Measurements from ENCODE around the gene DOCK6.

The DOCK6 gene

DNA sequence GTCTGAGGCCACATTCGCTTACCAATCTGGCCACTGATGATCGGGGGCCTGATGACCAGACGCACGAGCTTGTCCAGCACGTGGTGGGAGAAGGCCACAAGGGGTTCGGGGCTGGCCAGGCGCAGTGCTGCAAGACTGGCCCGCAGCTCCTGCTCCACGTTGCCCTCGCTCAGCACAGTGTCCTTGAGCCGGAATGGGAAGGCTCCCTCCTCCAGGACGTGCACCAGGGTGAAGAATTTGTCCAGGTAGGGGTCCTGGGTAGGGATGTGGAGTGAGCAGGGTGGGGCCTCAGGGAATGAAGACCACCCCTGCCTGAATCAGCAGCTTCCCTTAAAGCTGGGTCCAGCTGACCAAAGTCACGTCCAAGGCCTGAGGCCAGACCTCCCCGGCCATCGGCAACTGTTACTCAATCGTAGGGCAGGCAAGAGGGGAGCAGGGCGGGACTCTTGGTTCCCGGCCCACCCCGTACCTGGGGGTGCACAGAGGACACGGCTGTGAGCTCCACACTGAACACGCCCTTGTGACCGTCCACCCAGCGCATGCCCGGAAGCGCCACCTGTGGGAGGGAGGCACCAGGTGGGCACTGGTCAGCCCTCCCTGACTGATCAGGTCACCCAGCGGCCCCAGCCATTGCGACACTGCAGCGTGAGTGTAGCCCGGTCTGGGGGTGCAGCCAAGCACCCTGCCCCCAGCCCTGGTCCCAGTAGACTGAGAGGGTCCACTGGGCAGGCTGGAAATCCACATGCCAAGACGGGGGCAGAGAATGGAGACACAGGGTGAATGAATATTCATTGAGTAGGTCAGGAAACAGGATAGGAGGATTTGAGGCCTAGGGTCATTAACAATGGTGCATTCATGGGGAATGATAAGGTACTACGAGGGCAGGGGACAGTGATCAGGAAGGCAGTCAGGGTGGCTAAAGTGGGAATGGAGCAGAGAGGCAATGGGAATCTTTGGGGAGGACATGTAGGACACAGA lies 25.7 kb downstream of the DOCK6 start:
- H3K4me1 ChIP-seq (ENCODE audit: control insufficient read depth, insufficient read depth, low read length, poor library complexity, severe bottlenecking), result no peaks in the 10 kb centered on the region
- peaks cover 59% of the 10 kb centered on the region for H3K36me3 ChIP-seq (ENCODE audit: control insufficient read depth, insufficient read depth, low read length)

GRCh38 chr19:11234486-11235075 lies 27.7 kb downstream of the DOCK6 start:
- Histone ChIP-seq H3K27ac (ENCODE audit: low read depth, low read length, severe bottlenecking) (no peak overlapping the region), H3K36me3 (ENCODE audit: control insufficient read depth, insufficient read depth, low read length) (peaks cover 47% of the 10 kb centered on the region), H3K9me3 (ENCODE audit: control insufficient read depth, low read length) (no peaks in the 10 kb centered on the region), H3K4me1 (ENCODE audit: control insufficient read depth, insufficient read depth, low read length, poor library complexity, severe bottlenecking) (no peaks in the 10 kb centered on the region), H3K4me3 (ENCODE audit: extremely low read depth, insufficient read depth, low read length, poor library complexity, severe bottlenecking) (no peak overlapping the region)
- WGBS, 2 experiments (ENCODE audit: insufficient coverage in 2 of 2), result 87 to 98% methylated on average over 4 to 5 of the region's 5 CpGs

More for the DNA sequence above, 25.7 kb downstream of the DOCK6 start:
- 96 to 97% methylated on average over 30 to 31 of the region's 31 CpGs for WGBS, 2 experiments (ENCODE audit: insufficient coverage in 2 of 2)
- H3K4me3 ChIP-seq (ENCODE audit: extremely low read depth, insufficient read depth, low read length, poor library complexity, severe bottlenecking), result no peak overlapping the region
- no peaks in the 10 kb centered on the region for H3K9me3 ChIP-seq (ENCODE audit: control insufficient read depth, low read length)
- no peak overlapping the region for H3K27ac ChIP-seq (ENCODE audit: low read depth, low read length, severe bottlenecking)

GRCh38 chr19:11233073-11233472 lies 29.3 kb downstream of the DOCK6 start:
- no peak overlapping the region for H3K4me3 ChIP-seq (ENCODE audit: extremely low read depth, insufficient read depth, low read length, poor library complexity, severe bottlenecking)
- no peak overlapping the region for H3K27ac ChIP-seq (ENCODE audit: low read depth, low read length, severe bottlenecking)
- H3K36me3 ChIP-seq (ENCODE audit: control insufficient read depth, insufficient read depth, low read length), result peaks cover 37% of the 10 kb centered on the region
- 86 to 98% methylated on average over 10 to 15 of the region's 15 CpGs for WGBS, 2 experiments (ENCODE audit: insufficient coverage in 2 of 2)
- H3K4me1 ChIP-seq (ENCODE audit: control insufficient read depth, insufficient read depth, low read length, poor library complexity, severe bottlenecking), result no peaks in the 10 kb centered on the region
- H3K9me3 ChIP-seq (ENCODE audit: control insufficient read depth, low read length), result no peaks in the 10 kb centered on the region

DNA sequence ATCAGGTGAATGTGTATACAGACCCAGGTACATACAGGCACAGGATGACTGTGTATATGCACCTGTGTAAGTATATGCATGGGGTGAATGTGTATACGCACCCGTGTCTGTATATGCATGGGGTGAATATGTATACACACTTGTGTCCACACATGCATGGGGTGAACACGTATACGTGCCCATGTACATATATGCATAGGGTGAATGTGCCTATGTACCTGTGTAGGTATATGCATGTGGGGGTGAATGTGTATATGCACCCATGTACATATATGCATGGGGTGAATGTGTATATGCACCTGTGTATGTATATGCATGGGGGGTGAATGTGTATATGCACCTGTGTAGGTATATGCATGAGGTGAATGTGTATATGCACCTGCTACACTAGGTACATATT lies 29.8 kb downstream of the DOCK6 start:
- peaks cover 36% of the 10 kb centered on the region for H3K36me3 ChIP-seq (ENCODE audit: control insufficient read depth, insufficient read depth, low read length)
- no peak overlapping the region for H3K27ac ChIP-seq (ENCODE audit: low read depth, low read length, severe bottlenecking)
- WGBS, 2 experiments (ENCODE audit: insufficient coverage in 2 of 2), result 94 to 100% methylated on average over 4 of the region's 4 CpGs
- H3K4me3 ChIP-seq (ENCODE audit: extremely low read depth, insufficient read depth, low read length, poor library complexity, severe bottlenecking), result no peak overlapping the region
- H3K4me1 ChIP-seq (ENCODE audit: control insufficient read depth, insufficient read depth, low read length, poor library complexity, severe bottlenecking), result no peaks in the 10 kb centered on the region
- H3K9me3 ChIP-seq (ENCODE audit: control insufficient read depth, low read length), result no peaks in the 10 kb centered on the region

DNA sequence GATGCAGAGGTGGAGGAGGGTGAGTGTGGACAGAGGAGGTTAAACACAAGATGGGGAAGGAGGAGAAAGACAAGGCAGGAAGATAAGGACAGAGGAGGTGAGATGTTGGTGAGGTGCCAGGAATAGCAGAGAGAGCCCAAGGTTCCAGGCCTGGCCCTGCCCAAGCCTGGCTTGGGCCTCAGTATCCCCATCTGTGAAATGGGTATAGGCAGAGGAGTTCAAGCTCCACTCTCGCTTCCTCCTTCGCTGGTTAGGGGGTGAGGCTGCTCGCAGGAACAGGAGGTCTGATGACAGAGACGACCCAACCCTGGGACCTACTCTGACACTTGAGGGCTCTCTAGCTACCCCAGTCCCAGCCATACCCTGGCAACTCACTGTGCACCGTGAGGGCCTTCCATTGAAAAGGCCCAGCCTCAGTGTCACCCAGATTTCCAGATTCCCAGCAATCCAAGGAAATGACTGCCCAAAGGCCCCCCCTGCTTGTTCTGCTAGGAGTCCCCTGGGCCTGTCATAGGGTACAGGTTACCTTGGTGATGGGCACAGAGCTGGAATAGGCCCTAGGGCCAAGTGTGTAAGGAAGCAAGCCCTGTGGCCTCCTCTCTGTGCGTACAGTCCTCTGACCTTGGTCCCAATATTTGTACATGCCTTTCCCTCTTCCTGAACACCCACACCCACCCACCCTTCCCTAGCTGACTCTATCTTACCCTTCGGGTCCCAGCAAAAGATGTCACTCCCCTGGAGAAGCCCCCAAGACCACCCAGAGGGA lies 31.5 kb downstream of the DOCK6 start:
- H3K36me3 ChIP-seq (ENCODE audit: control insufficient read depth, insufficient read depth, low read length), result peaks cover 36% of the 10 kb centered on the region
- H3K9me3 ChIP-seq (ENCODE audit: control insufficient read depth, low read length), result no peaks in the 10 kb centered on the region
- no peak overlapping the region for H3K27ac ChIP-seq (ENCODE audit: low read depth, low read length, severe bottlenecking)
- no peak overlapping the region for H3K4me3 ChIP-seq (ENCODE audit: extremely low read depth, insufficient read depth, low read length, poor library complexity, severe bottlenecking)
- H3K4me1 ChIP-seq (ENCODE audit: control insufficient read depth, insufficient read depth, low read length, poor library complexity, severe bottlenecking), result no peaks in the 10 kb centered on the region
- 88 to 100% methylated on average over 5 to 6 of the region's 7 CpGs for WGBS, 2 experiments (ENCODE audit: insufficient coverage in 2 of 2)

- Histone ChIP-seq H3K27ac (ENCODE audit: low read depth, low read length, severe bottlenecking) (no peak overlapping the region), H3K36me3 (ENCODE audit: control insufficient read depth, insufficient read depth, low read length) (peaks cover 27% of the 10 kb centered on the region)
- 89 to 91% methylated on average over 10 to 14 of the region's 14 CpGs for WGBS, 2 experiments (ENCODE audit: insufficient coverage in 2 of 2)
Measured at GRCh38 chr19:11227195-11227886, 35.0 kb downstream of the DOCK6 start.

DNA sequence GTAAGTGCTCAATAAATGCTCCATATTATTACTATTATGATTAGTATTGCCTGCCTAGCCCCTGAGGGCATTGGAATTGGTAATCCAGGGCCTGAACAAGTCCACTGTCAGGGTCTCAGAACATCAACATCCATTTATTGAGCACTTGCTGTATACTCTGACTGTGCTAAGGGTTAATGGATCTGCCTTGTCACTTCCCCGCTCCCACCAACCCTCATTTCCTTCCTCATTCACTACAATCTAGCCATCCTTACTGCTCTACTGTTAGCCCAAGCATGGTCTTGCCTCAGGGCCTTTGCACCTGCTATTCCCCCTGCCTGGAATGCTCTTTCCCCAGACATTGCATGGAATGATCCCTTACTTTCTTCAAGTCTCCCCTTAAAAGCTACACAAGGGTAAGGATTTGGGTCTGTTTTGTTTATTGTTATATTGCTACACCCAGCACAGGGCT lies 35.6 kb downstream of the DOCK6 start:
- no peak overlapping the region for H3K4me3 ChIP-seq (ENCODE audit: extremely low read depth, insufficient read depth, low read length, poor library complexity, severe bottlenecking)
- peaks cover 27% of the 10 kb centered on the region for H3K36me3 ChIP-seq (ENCODE audit: control insufficient read depth, insufficient read depth, low read length)
- no peak overlapping the region for H3K27ac ChIP-seq (ENCODE audit: low read depth, low read length, severe bottlenecking)
- H3K9me3 ChIP-seq (ENCODE audit: control insufficient read depth, low read length), result no peaks in the 10 kb centered on the region
- 86 to 94% methylated on average over 1 of the region's 1 CpG for WGBS, 2 experiments (ENCODE audit: insufficient coverage in 2 of 2)
- no peaks in the 10 kb centered on the region for H3K4me1 ChIP-seq (ENCODE audit: control insufficient read depth, insufficient read depth, low read length, poor library complexity, severe bottlenecking)

More at GRCh38 chr19:11227195-11227886, 35.0 kb downstream of the DOCK6 start:
- no peaks in the 10 kb centered on the region for H3K9me3 ChIP-seq (ENCODE audit: control insufficient read depth, low read length)
- no peaks in the 10 kb centered on the region for H3K4me1 ChIP-seq (ENCODE audit: control insufficient read depth, insufficient read depth, low read length, poor library complexity, severe bottlenecking)
- H3K4me3 ChIP-seq (ENCODE audit: extremely low read depth, insufficient read depth, low read length, poor library complexity, severe bottlenecking), result no peak overlapping the region

DNA sequence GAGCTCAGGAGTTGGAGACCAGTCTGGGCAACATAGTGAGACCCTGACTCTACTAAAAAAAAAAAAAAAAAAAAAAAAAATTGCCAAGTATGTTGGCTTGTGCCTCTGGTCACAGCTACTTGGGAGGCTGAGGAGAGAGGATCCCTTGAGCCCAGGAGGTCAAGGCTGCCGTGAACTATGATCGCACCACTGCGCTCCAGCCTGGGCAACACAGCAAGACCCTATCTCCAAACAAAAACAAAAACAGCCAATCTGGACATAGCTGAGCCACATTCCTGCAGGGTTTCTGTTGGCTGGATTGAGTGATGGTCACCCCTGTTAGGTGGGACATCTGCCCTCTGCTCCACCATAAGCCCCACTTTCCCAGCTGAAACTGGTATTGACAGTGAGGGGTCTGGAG lies 36.5 kb downstream of the DOCK6 start:
- Histone ChIP-seq H3K27ac (ENCODE audit: low read depth, low read length, severe bottlenecking) (no peak overlapping the region), H3K4me3 (ENCODE audit: extremely low read depth, insufficient read depth, low read length, poor library complexity, severe bottlenecking) (no peak overlapping the region), H3K9me3 (ENCODE audit: control insufficient read depth, low read length) (peaks cover 7% of the 10 kb centered on the region), H3K4me1 (ENCODE audit: control insufficient read depth, insufficient read depth, low read length, poor library complexity, severe bottlenecking) (no peaks in the 10 kb centered on the region), H3K36me3 (ENCODE audit: control insufficient read depth, insufficient read depth, low read length) (peaks cover 33% of the 10 kb centered on the region)
- WGBS, 2 experiments (ENCODE audit: insufficient coverage in 2 of 2), result no CpG with 5 or more reads among the region's 3 CpGs

DNA sequence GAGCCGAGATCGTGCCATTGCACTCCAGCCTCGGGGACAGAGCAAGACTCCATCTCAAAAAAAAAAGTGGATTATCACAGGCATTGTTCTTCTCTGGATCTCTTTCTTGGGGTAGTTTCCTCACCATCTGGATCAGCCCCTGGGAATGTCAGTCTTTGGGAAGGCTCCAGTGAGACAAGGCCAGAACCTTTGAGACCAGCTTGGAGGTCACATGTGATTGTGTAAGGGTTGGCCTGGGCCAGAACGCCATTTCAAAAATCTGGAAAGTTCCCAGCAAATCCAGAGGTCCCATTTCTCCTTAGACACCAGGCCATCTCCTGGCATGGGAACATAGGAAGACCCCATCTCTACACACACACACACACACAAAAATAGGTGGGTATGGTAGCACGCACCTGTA lies 37.2 kb downstream of the DOCK6 start:
- peaks cover 33% of the 10 kb centered on the region for H3K36me3 ChIP-seq (ENCODE audit: control insufficient read depth, insufficient read depth, low read length)
- no peak overlapping the region for H3K27ac ChIP-seq (ENCODE audit: low read depth, low read length, severe bottlenecking)
- 94 to 100% methylated on average over 2 to 4 of the region's 5 CpGs for WGBS, 2 experiments (ENCODE audit: insufficient coverage in 2 of 2)
- no peak overlapping the region for H3K4me3 ChIP-seq (ENCODE audit: extremely low read depth, insufficient read depth, low read length, poor library complexity, severe bottlenecking)
- H3K9me3 ChIP-seq (ENCODE audit: control insufficient read depth, low read length), result peaks cover 7% of the 10 kb centered on the region
- H3K4me1 ChIP-seq (ENCODE audit: control insufficient read depth, insufficient read depth, low read length, poor library complexity, severe bottlenecking), result no peaks in the 10 kb centered on the region

DNA sequence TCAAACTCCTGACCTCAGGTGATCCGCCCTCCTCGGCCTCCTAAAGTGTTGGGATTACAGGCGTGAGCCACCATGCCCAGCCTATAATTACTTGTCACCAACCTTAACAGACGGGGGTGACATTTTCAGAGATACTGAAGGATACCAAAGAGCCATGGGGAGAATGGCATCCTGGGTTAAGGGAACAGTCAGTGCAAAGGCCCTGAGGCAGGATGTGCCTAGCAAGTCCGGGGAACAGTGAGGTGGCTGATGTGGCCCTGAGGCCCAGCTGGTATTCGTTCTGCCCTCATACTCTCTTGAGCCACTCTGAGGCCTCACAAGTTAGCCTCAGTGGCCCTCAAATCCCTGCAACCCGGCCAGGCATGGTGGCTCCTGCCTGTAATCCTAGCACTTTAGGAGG lies 37.9 kb downstream of the DOCK6 start:
- 93 to 98% methylated on average over 6 of the region's 7 CpGs for WGBS, 2 experiments (ENCODE audit: insufficient coverage in 2 of 2)
- peaks cover 7% of the 10 kb centered on the region for H3K9me3 ChIP-seq (ENCODE audit: control insufficient read depth, low read length)
- H3K36me3 ChIP-seq (ENCODE audit: control insufficient read depth, insufficient read depth, low read length), result peaks cover 33% of the 10 kb centered on the region
- no peak overlapping the region for H3K4me3 ChIP-seq (ENCODE audit: extremely low read depth, insufficient read depth, low read length, poor library complexity, severe bottlenecking)
- no peaks in the 10 kb centered on the region for H3K4me1 ChIP-seq (ENCODE audit: control insufficient read depth, insufficient read depth, low read length, poor library complexity, severe bottlenecking)
- H3K27ac ChIP-seq (ENCODE audit: low read depth, low read length, severe bottlenecking), result no peak overlapping the region
